A673 (cell line): Measurements from ENCODE around the gene FAM171A2.

Experiments used
- EZH2 ChIP-seq: fragments of 200-600 bp; sonication (generic); IDR thresholded peaks from 2 replicates; pipeline ENCODE4 v1.6.1; 2017; ENCODE audit warnings: borderline replicate concordance, low read depth, mild to moderate bottlenecking, mixed read lengths, antibody characterized with exemption, low read length; ENCODE audit not compliant: poor library complexity, severe bottlenecking
- TF ChIP-seq, protein P1 (sequence below): fragments of 300-800, 200-600 bp; sonication (generic); conservative IDR thresholded peaks from 2 replicates; pipeline ENCODE4 v1.5.1; 2017; ENCODE audit warnings: low read depth, mild to moderate bottlenecking, antibody characterized with exemption, low read length, moderate library complexity, mixed read lengths

DNA sequence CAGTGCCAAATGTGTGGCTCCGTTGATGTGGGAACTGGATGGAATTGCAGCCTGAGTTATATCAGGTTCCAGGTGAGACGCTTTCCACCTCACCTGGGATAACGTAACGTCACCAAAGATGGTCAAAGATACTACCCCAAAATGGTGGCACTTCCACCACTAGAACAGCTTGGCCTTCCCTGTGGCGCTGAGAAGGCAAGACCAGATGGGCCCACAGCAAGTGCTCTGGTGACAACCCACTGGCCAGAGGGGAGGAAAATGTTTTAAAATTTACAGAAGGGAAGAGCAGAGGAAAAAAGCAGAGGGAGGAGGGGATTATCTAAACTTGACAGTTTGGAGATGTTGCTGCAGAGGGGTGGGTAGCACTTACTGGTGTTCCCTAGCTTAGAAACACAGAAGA, 33.3 kb upstream of the FAM171A2 start:
- TF ChIP-seq, protein P1, sequence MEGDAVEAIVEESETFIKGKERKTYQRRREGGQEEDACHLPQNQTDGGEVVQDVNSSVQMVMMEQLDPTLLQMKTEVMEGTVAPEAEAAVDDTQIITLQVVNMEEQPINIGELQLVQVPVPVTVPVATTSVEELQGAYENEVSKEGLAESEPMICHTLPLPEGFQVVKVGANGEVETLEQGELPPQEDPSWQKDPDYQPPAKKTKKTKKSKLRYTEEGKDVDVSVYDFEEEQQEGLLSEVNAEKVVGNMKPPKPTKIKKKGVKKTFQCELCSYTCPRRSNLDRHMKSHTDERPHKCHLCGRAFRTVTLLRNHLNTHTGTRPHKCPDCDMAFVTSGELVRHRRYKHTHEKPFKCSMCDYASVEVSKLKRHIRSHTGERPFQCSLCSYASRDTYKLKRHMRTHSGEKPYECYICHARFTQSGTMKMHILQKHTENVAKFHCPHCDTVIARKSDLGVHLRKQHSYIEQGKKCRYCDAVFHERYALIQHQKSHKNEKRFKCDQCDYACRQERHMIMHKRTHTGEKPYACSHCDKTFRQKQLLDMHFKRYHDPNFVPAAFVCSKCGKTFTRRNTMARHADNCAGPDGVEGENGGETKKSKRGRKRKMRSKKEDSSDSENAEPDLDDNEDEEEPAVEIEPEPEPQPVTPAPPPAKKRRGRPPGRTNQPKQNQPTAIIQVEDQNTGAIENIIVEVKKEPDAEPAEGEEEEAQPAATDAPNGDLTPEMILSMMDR: no peak
- no peak for TF ChIP-seq EZH2
